SKM-1 (cell line): ENCODE measurements around the gene ROCK2.
"Not testable (repeated sequence)": the region's sequence is repeated elsewhere in the genome, so short reads cannot be mapped to it uniquely, and the experiment has no call there.

Experiments used
- DNase-seq: peaks from one replicate; lab custom pipeline; 2025; ENCODE audit not compliant: unreplicated experiment; lab: John Stamatoyannopoulos, UW

The ROCK2 gene

GRCh38 chr2:11342551-11343367 lies 1.7 kb downstream of the ROCK2 start:
- DNase-seq: peak; percentile 19

- no peak for DNase-seq
These were observed 3.7 kb downstream of the ROCK2 start for GRCh38 chr2:11340717-11341116.

GRCh38 chr2:11339508-11340083 lies 4.8 kb downstream of the ROCK2 start:
- no peak for DNase-seq

- DNase-seq: no peak
These were observed 5.9 kb downstream of the ROCK2 start for GRCh38 chr2:11338580-11338979.

GRCh38 chr2:11337909-11338308 lies 6.5 kb downstream of the ROCK2 start:
- no peak for DNase-seq

- DNase-seq: no peak
These were observed 8.2 kb downstream of the ROCK2 start for GRCh38 chr2:11336189-11336588.

- no peak for DNase-seq
These were observed 10.8 kb downstream of the ROCK2 start for GRCh38 chr2:11333427-11334183.

GRCh38 chr2:11332596-11332995 lies 11.8 kb downstream of the ROCK2 start:
- no peak for DNase-seq

- DNase-seq: no peak
These were observed 13.8 kb downstream of the ROCK2 start for GRCh38 chr2:11330457-11331142.

GRCh38 chr2:11329776-11330175 lies 14.7 kb downstream of the ROCK2 start:
- no peak for DNase-seq

- DNase-seq: not testable (repeated sequence)
These were observed 15.9 kb downstream of the ROCK2 start for GRCh38 chr2:11328522-11328921.

GRCh38 chr2:11327871-11328270 lies 16.6 kb downstream of the ROCK2 start:
- no peak for DNase-seq

GRCh38 chr2:11326677-11327211 lies 17.7 kb downstream of the ROCK2 start:
- DNase-seq: no peak

- DNase-seq: no peak
These were observed 18.3 kb downstream of the ROCK2 start for GRCh38 chr2:11325961-11326676.

GRCh38 chr2:11321847-11322246 lies 22.6 kb downstream of the ROCK2 start:
- no peak for DNase-seq

GRCh38 chr2:11320698-11321492 lies 23.5 kb downstream of the ROCK2 start:
- peak; percentile 6 for DNase-seq

GRCh38 chr2:11319939-11320338 lies 24.5 kb downstream of the ROCK2 start:
- DNase-seq: no peak

GRCh38 chr2:11315074-11315705 lies 29.2 kb downstream of the ROCK2 start:
- no peak for DNase-seq

GRCh38 chr2:11314487-11314886 lies 29.9 kb downstream of the ROCK2 start:
- DNase-seq: no peak
